ENCODE measurements around the gene ACAD9.
A peak's percentile ranks its signal among the peaks of the same experiment; 100 is the strongest.
"Not testable (repeated sequence)": the region's sequence is repeated elsewhere in the genome, so short reads cannot be mapped to it uniquely, and the experiment has no call there.

The ACAD9 gene

GRCh38 chr3:128850544-128850943 lies 28.9 kb upstream of the ACAD9 start:
- no peak for ATAC-seq
- no peak overlapping the region for H3K27ac Mint-ChIP-seq
- H3K4me1 Mint-ChIP-seq = peaks cover 16% of the 10 kb centered on the region
- no peak for DNase-seq
- no peaks in the 10 kb centered on the region for H3K27me3 Mint-ChIP-seq
- H3K9me3 Mint-ChIP-seq = peaks cover 10% of the 10 kb centered on the region
- H3K36me3 Mint-ChIP-seq (ENCODE audit: low read depth) = no peaks in the 10 kb centered on the region
- H3K4me3 Mint-ChIP-seq = no peak overlapping the region

GRCh38 chr3:128851601-128852000 lies 27.8 kb upstream of the ACAD9 start:
- peaks cover 10% of the 10 kb centered on the region for H3K9me3 Mint-ChIP-seq
- no peaks in the 10 kb centered on the region for H3K36me3 Mint-ChIP-seq (ENCODE audit: low read depth)
- H3K4me1 Mint-ChIP-seq = peaks cover 6% of the 10 kb centered on the region
- ATAC-seq (no peak), DNase-seq (no peak)
- H3K4me3 Mint-ChIP-seq = no peak overlapping the region
- no peaks in the 10 kb centered on the region for H3K27me3 Mint-ChIP-seq
- H3K27ac Mint-ChIP-seq = no peak overlapping the region

GRCh38 chr3:128853826-128854225 lies 25.6 kb upstream of the ACAD9 start:
- DNase-seq (no peak), ATAC-seq (no peak)
- H3K27ac Mint-ChIP-seq = no peak overlapping the region
- no peaks in the 10 kb centered on the region for H3K27me3 Mint-ChIP-seq
- no peaks in the 10 kb centered on the region for H3K4me1 Mint-ChIP-seq
- peaks cover 19% of the 10 kb centered on the region for H3K9me3 Mint-ChIP-seq
- H3K4me3 Mint-ChIP-seq = no peak overlapping the region
- peaks cover 2% of the 10 kb centered on the region for H3K36me3 Mint-ChIP-seq (ENCODE audit: low read depth)

- no peaks in the 10 kb centered on the region for H3K27me3 Mint-ChIP-seq
- DNase-seq (no peak), ATAC-seq (no peak)
- H3K9me3 Mint-ChIP-seq = peaks cover 24% of the 10 kb centered on the region
- no peak overlapping the region for H3K27ac Mint-ChIP-seq
- H3K36me3 Mint-ChIP-seq (ENCODE audit: low read depth) = peaks cover 5% of the 10 kb centered on the region
- no peak overlapping the region for H3K4me3 Mint-ChIP-seq
- H3K4me1 Mint-ChIP-seq = no peaks in the 10 kb centered on the region
These were observed 24.9 kb upstream of the ACAD9 start for GRCh38 chr3:128854475-128854874.

GRCh38 chr3:128855569-128855968 lies 23.9 kb upstream of the ACAD9 start:
- ATAC-seq (no peak), DNase-seq (no peak)
- Mint-ChIP-seq H3K27me3 (no peaks in the 10 kb centered on the region), H3K4me1 (no peaks in the 10 kb centered on the region), H3K36me3 (ENCODE audit: low read depth) (peaks cover 13% of the 10 kb centered on the region), H3K27ac (no peak overlapping the region), H3K4me3 (no peak overlapping the region), H3K9me3 (peaks cover 35% of the 10 kb centered on the region)

GRCh38 chr3:128858167-128858566 lies 21.3 kb upstream of the ACAD9 start:
- Mint-ChIP-seq H3K36me3 (ENCODE audit: low read depth) (peaks cover 16% of the 10 kb centered on the region), H3K9me3 (peaks cover 42% of the 10 kb centered on the region), H3K27ac (no peak overlapping the region), H3K4me3 (no peak overlapping the region), H3K27me3 (no peaks in the 10 kb centered on the region), H3K4me1 (no peaks in the 10 kb centered on the region)
- DNase-seq = no peak
- ATAC-seq = no peak

- Mint-ChIP-seq H3K9me3 (peaks cover 41% of the 10 kb centered on the region), H3K36me3 (ENCODE audit: low read depth) (peaks cover 16% of the 10 kb centered on the region), H3K4me1 (no peaks in the 10 kb centered on the region), H3K4me3 (no peak overlapping the region), H3K27me3 (no peaks in the 10 kb centered on the region), H3K27ac (no peak overlapping the region)
- ATAC-seq (no peak), DNase-seq (no peak)
These were observed 19.8 kb upstream of the ACAD9 start for GRCh38 chr3:128859630-128860029.

- Mint-ChIP-seq H3K4me1 (no peaks in the 10 kb centered on the region), H3K4me3 (no peak overlapping the region), H3K36me3 (ENCODE audit: low read depth) (peaks cover 16% of the 10 kb centered on the region), H3K27me3 (no peaks in the 10 kb centered on the region), H3K27ac (no peak overlapping the region), H3K9me3 (peaks cover 32% of the 10 kb centered on the region)
- DNase-seq (no peak), ATAC-seq (no peak)
These were observed 17.9 kb upstream of the ACAD9 start for GRCh38 chr3:128861491-128861890.

GRCh38 chr3:128863560-128863959 lies 15.9 kb upstream of the ACAD9 start:
- DNase-seq = peak; percentile 30
- H3K9me3 Mint-ChIP-seq = peaks cover 27% of the 10 kb centered on the region
- H3K27ac Mint-ChIP-seq = no peak overlapping the region
- no peak for ATAC-seq
- peaks cover 3% of the 10 kb centered on the region for H3K4me1 Mint-ChIP-seq
- H3K27me3 Mint-ChIP-seq = no peaks in the 10 kb centered on the region
- no peak overlapping the region for H3K4me3 Mint-ChIP-seq
- peaks cover 16% of the 10 kb centered on the region for H3K36me3 Mint-ChIP-seq (ENCODE audit: low read depth)

- H3K27me3 Mint-ChIP-seq = no peaks in the 10 kb centered on the region
- no peak for DNase-seq
- peaks cover 3% of the 10 kb centered on the region for H3K4me1 Mint-ChIP-seq
- H3K9me3 Mint-ChIP-seq = peaks cover 19% of the 10 kb centered on the region
- H3K27ac Mint-ChIP-seq = no peak overlapping the region
- ATAC-seq = no peak
- H3K36me3 Mint-ChIP-seq (ENCODE audit: low read depth) = peaks cover 11% of the 10 kb centered on the region
- no peak overlapping the region for H3K4me3 Mint-ChIP-seq
These were observed 15.0 kb upstream of the ACAD9 start for GRCh38 chr3:128864351-128864811.

GRCh38 chr3:128864849-128865804 lies 14.3 kb upstream of the ACAD9 start:
- not testable (repeated sequence) for H3K4me3 Mint-ChIP-seq, DNase-seq, ATAC-seq

GRCh38 chr3:128867200-128868125 lies 12.0 kb upstream of the ACAD9 start:
- H3K9me3 Mint-ChIP-seq = no peaks in the 10 kb centered on the region
- H3K27me3 Mint-ChIP-seq = no peaks in the 10 kb centered on the region
- no peak overlapping the region for H3K4me3 Mint-ChIP-seq
- ATAC-seq (peak; percentile 9), DNase-seq (no peak)
- peaks cover 3% of the 10 kb centered on the region for H3K4me1 Mint-ChIP-seq
- H3K27ac Mint-ChIP-seq = no peak overlapping the region
- no peaks in the 10 kb centered on the region for H3K36me3 Mint-ChIP-seq (ENCODE audit: low read depth)

More at GRCh38 chr3:128864849-128865804, 14.3 kb upstream of the ACAD9 start:
- not testable (repeated sequence) for H3K4me1 Mint-ChIP-seq; H3K27ac Mint-ChIP-seq; H3K27me3 Mint-ChIP-seq; H3K36me3 Mint-ChIP-seq (ENCODE audit: low read depth)
- H3K9me3 Mint-ChIP-seq = peaks cover 12% of the 10 kb centered on the region

- Mint-ChIP-seq H3K4me1 (peaks cover 3% of the 10 kb centered on the region), H3K9me3 (no peaks in the 10 kb centered on the region), H3K27me3 (no peaks in the 10 kb centered on the region), H3K27ac (no peak overlapping the region), H3K36me3 (ENCODE audit: low read depth) (no peaks in the 10 kb centered on the region), H3K4me3 (no peak overlapping the region)
- DNase-seq (no peak), ATAC-seq (no peak)
These were observed 9.1 kb upstream of the ACAD9 start for GRCh38 chr3:128870347-128870746.

- H3K4me3 Mint-ChIP-seq = no peak overlapping the region
These were observed 7.1 kb upstream of the ACAD9 start for GRCh38 chr3:128872282-128872681.

More at GRCh38 chr3:128872282-128872681, 7.1 kb upstream of the ACAD9 start:
- Mint-ChIP-seq H3K27ac (peak overlapping the region; percentile 16), H3K9me3 (no peaks in the 10 kb centered on the region), H3K36me3 (ENCODE audit: low read depth) (peaks cover under 1% of the 10 kb centered on the region), H3K4me1 (peaks cover 20% of the 10 kb centered on the region), H3K27me3 (no peaks in the 10 kb centered on the region)
- ATAC-seq (no peak), DNase-seq (no peak)
